GM18951 (cell line): ENCODE results near the gene IGSF21.
"Not testable (repeated sequence)": the region's sequence is repeated elsewhere in the genome, so short reads cannot be mapped to it uniquely, and the experiment has no call there.

Experiments used
- POLR2A ChIP-seq: IDR thresholded peaks from 4 replicates; pipeline ENCODE4 v1.6.1; 2011; ENCODE audit warnings: mild to moderate bottlenecking; ENCODE audit not compliant: insufficient read length, insufficient read depth; ENCODE audit errors: extremely low read depth
- in situ Hi-C: fragments of 300-500 bp; cut with MboI; formaldehyde crosslinking; loops from one replicate; pipeline ENCODE4 v1.12.0; 2022; ENCODE audit warnings: low sequenced_read_pairs, mixed read lengths, inconsistent platforms; ENCODE audit not compliant: unreplicated experiment

IGSF21 gene

GRCh38 chr1:18409609-18410237, 302.1 kb downstream of the IGSF21 start:
- TF ChIP-seq POLR2A, result no peak
- in situ Hi-C loops, result no loop called here

- in situ Hi-C loops, result no loop called here
- no peak for TF ChIP-seq POLR2A
These were observed 302.8 kb downstream of the IGSF21 start for GRCh38 chr1:18410407-18410806.

DNA sequence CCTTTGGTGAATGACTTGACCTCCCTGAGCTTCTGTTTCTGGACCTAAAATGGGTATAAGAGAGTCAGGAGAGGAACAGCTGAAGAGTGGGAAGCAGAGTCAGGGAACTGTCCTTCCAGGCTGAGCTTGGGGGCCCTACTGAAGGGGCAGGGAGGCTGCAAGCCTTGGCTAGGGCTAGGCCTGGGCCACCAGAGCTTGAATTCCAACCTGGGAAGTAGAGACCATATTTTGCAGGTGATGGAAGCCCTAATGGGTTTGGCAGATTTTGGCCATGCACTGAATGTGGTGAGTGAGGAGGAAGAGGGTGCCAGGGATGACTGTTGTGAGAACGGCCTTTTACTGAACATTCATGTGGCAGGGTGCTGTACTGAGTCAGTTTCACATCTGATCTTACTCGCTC, 303.7 kb downstream of the IGSF21 start:
- no peak for TF ChIP-seq POLR2A
- in situ Hi-C loops, result no loop called here

GRCh38 chr1:18411820-18412641, 304.4 kb downstream of the IGSF21 start:
- no peak for TF ChIP-seq POLR2A
- in situ Hi-C loops, result no loop called here

- TF ChIP-seq POLR2A, result no peak
- in situ Hi-C loops, result no loop called here
These were observed 305.3 kb downstream of the IGSF21 start for GRCh38 chr1:18412882-18413353.

- no peak for TF ChIP-seq POLR2A
- in situ Hi-C loops, result no loop called here
These were observed 306.1 kb downstream of the IGSF21 start for GRCh38 chr1:18413541-18414305.

DNA sequence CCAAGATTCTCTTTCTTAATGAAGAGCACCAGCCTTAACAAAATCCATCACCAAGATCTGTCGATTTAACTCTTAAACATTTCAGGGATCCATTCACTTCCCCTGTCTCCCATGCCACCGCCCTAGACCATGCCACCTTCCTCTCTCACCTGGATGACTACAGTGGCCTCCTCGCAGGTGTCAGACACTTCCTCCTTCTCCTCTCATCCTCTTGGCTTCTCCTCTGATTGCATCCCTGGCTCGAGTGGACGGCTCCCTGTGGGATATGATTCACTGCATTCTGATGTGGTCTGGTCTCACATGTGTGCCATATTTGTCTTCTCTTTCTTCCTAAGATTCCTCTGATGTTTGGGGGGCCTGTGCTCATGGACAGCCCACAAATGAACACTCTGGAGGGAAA, 306.7 kb downstream of the IGSF21 start:
- TF ChIP-seq POLR2A, result no peak

DNA sequence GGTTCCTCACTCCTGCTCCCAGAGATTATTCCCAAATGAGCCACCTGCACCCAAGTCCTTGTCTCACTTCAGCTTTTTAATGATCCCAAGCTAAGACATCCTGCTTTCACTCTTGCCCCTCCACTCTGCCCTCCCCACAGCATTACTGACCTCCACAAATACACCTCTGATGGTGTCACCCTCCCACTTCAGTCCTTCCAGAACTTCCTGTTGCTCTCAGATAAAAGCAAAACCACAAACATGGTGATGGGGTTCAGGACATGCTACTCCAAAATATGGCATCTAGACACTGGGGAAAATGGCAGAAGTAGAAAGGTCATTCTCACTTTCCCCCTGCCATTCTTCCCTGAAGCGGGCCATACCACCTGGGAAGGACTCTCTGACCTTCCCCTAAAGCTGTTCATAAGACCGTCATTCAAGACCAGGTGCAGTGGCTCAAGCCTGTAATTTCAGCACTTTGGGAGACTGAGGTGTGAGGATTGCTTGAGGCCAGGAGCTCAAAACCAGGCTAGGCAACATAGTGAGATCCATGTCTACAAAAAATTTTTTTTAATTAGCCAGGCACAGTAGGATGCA, 307.4 kb downstream of the IGSF21 start:
- no peak for TF ChIP-seq POLR2A
- in situ Hi-C loops, result no loop called here

More for the DNA sequence above, 306.7 kb downstream of the IGSF21 start:
- in situ Hi-C loops, result no loop called here

- in situ Hi-C loops, result no loop called here
- TF ChIP-seq POLR2A, result no peak
These were observed 307.9 kb downstream of the IGSF21 start for GRCh38 chr1:18415448-18416027.

- in situ Hi-C loops, result not testable (repeated sequence)
These were observed 308.5 kb downstream of the IGSF21 start for GRCh38 chr1:18416126-18416525.

- in situ Hi-C loops, result no loop called here
- TF ChIP-seq POLR2A, result no peak
These were observed 310.0 kb downstream of the IGSF21 start for GRCh38 chr1:18417316-18418269.

- no peak for TF ChIP-seq POLR2A
- in situ Hi-C loops, result no loop called here
These were observed 311.7 kb downstream of the IGSF21 start for GRCh38 chr1:18419113-18419844.

- in situ Hi-C loops, result no loop called here
- no peak for TF ChIP-seq POLR2A
These were observed 312.2 kb downstream of the IGSF21 start for GRCh38 chr1:18419845-18420184.
